ENCODE data around the gene KLKB1. TPM values are rescaled to one million over a fixed set of nuclear protein-coding genes. Genes with fewer than 3 reads are reported as not detected.

Gene KLKB1
- total and polyA plus RNA-seq, 2 donors (not counting 3 experiments of a cell fraction or from before 2014, with no cell fraction given) = not detected

- BruUV-seq (replicated peaks) = no TSS peak
- Histone ChIP-seq H3K4me2 (ENCODE audit: insufficient read depth, low read length) (no peak overlapping the region), H3K27me3 (ENCODE audit: control insufficient read depth in 2 of 2, insufficient read depth in 2 of 2, low read length in 2 of 2) (peaks cover 0 to 2% of the 10 kb centered on the region in 2 experiments), H3K27ac (ENCODE audit: insufficient read depth, low read depth, low read length) (no peak overlapping the region), H3K9ac (replicated peaks; ENCODE audit: extremely low read depth, insufficient read depth, low read length) (no peak overlapping the region), H3K9me1 (replicated peaks; ENCODE audit: control insufficient read depth, extremely low read depth, insufficient read depth, low read length) (no peaks in the 10 kb centered on the region), H3K36me3 (ENCODE audit: control insufficient read depth in 2 of 2, extremely low read depth in 1 of 2, insufficient read depth in 2 of 2, low read length in 2 of 2) (no peaks in the 10 kb centered on the region), H3K9me3 (replicated peaks; ENCODE audit: control insufficient read depth, insufficient read depth, low read length) (no peaks in the 10 kb centered on the region), H4K20me1 (replicated peaks; ENCODE audit: control insufficient read depth, extremely low read depth, insufficient read depth, low read length) (no peaks in the 10 kb centered on the region), H3K79me2 (ENCODE audit: control insufficient read depth, insufficient read depth, low read length) (no peaks in the 10 kb centered on the region), H3K4me1 (ENCODE audit: control insufficient read depth, extremely low read depth, insufficient read depth, low read length) (no peaks in the 10 kb centered on the region), H2AFZ (ENCODE audit: low read depth, low read length) (no peak overlapping the region), H3K4me3 (replicated peaks in 1 of 3; ENCODE audit: insufficient read depth in 1 of 3, low read depth in 1 of 3, low read length in 3 of 3) (no peak overlapping the region)
- POLR2A ChIA-PET = no interaction called here
- FAIRE-seq = peak; percentile 89
- TF ChIP-seq MAX (IDR thresholded peaks at IDR 0.05; ENCODE audit: insufficient read depth, insufficient read length) = no peak
- TF ChIP-seq CTCF (IDR thresholded peaks at IDR 0.05; ENCODE audit: extremely low read depth in 1 of 2, insufficient read depth in 1 of 2, low read depth in 1 of 2, low read length in 2 of 2) = peak; percentile 26 to 54
- no peak for TF ChIP-seq POLR2AphosphoS5 (IDR thresholded peaks at IDR 0.05; ENCODE audit: insufficient read depth, low read depth, low read length)
- DNase-seq (ENCODE audit: low read depth, low spot score) = peak; percentile 51
- intact Hi-C loops (cut with micrococcal nuclease) (loop anchor here (1.0 to 5.0 kb wide), 2 partner anchors 290 to 380 kb away; no protein-coding TSS in a partner anchor), dilution Hi-C loops (cut with MboI; ENCODE audit: extremely low pct_ligation_motif_present, low sequenced_read_pairs) (no loop called here)
- CTCF ChIA-PET = no interaction called here
These were observed 69.8 kb downstream of the KLKB1 start for GRCh38 chr4:186297013-186297645.

- no peaks in the 10 kb centered on the region for H4K20me1 ChIP-seq (replicated peaks; ENCODE audit: control insufficient read depth, extremely low read depth, insufficient read depth, low read length)
- dilution Hi-C loops (cut with MboI; ENCODE audit: extremely low pct_ligation_motif_present, low sequenced_read_pairs) (no loop called here), intact Hi-C loops (cut with micrococcal nuclease) (loop anchor here (5.0 kb wide), 1 partner anchor 379 kb away; no protein-coding TSS in a partner anchor)
- ChIA-PET CTCF (no interaction called here), POLR2A (no interaction called here)
- no peaks in the 10 kb centered on the region for H3K9me3 ChIP-seq (replicated peaks; ENCODE audit: control insufficient read depth, insufficient read depth, low read length)
- H3K36me3 ChIP-seq (ENCODE audit: control insufficient read depth in 2 of 2, extremely low read depth in 1 of 2, insufficient read depth in 2 of 2, low read length in 2 of 2) = no peaks in the 10 kb centered on the region
- H3K4me1 ChIP-seq (ENCODE audit: control insufficient read depth, extremely low read depth, insufficient read depth, low read length) = no peaks in the 10 kb centered on the region
- DNase-seq (ENCODE audit: low read depth, low spot score) (no peak), FAIRE-seq (no peak)
- no TSS peak for BruUV-seq (replicated peaks)
- no peaks in the 10 kb centered on the region for H3K9me1 ChIP-seq (replicated peaks; ENCODE audit: control insufficient read depth, extremely low read depth, insufficient read depth, low read length)
- no peak overlapping the region for H3K4me2 ChIP-seq (ENCODE audit: insufficient read depth, low read length)
- H3K4me3 ChIP-seq (replicated peaks in 1 of 3; ENCODE audit: insufficient read depth in 1 of 3, low read depth in 1 of 3, low read length in 3 of 3) = no peak overlapping the region
- peaks cover 0 to 2% of the 10 kb centered on the region in 2 experiments for H3K27me3 ChIP-seq (ENCODE audit: control insufficient read depth in 2 of 2, insufficient read depth in 2 of 2, low read length in 2 of 2)
- H2AFZ ChIP-seq (ENCODE audit: low read depth, low read length) = peak overlapping the region; percentile 36
- no peak overlapping the region for H3K27ac ChIP-seq (ENCODE audit: insufficient read depth, low read depth, low read length)
- TF ChIP-seq FOS (IDR thresholded peaks at IDR 0.05; ENCODE audit: borderline replicate concordance, insufficient read depth, low read length) = no peak
- TF ChIP-seq MAX (IDR thresholded peaks at IDR 0.05; ENCODE audit: insufficient read depth, insufficient read length) = no peak
- no peaks in the 10 kb centered on the region for H3K79me2 ChIP-seq (ENCODE audit: control insufficient read depth, insufficient read depth, low read length)
- no peak overlapping the region for H3K9ac ChIP-seq (replicated peaks; ENCODE audit: extremely low read depth, insufficient read depth, low read length)
These were observed 70.8 kb downstream of the KLKB1 start for GRCh38 chr4:186298031-186298647.

Data from endothelial cell of umbilical vein (primary cell).